ENCODE results near the gene YDJC.
"Not testable (repeated sequence)": the region's sequence is repeated elsewhere in the genome, so short reads cannot be mapped to it uniquely, and the experiment has no call there.

YDJC gene

GRCh38 chr22:21640810-21641209, 11.0 kb upstream of the YDJC start:
- peak overlapping the region; percentile 81; the same call in 1 of the 2 replicates for H3K27ac ChIP-seq
- TF ChIP-seq CTCF (IDR thresholded peaks at IDR 0.05) = no peak
- TF ChIP-seq ZFX (IDR thresholded peaks at IDR 0.05; ENCODE audit: borderline replicate concordance) = no peak

DNA sequence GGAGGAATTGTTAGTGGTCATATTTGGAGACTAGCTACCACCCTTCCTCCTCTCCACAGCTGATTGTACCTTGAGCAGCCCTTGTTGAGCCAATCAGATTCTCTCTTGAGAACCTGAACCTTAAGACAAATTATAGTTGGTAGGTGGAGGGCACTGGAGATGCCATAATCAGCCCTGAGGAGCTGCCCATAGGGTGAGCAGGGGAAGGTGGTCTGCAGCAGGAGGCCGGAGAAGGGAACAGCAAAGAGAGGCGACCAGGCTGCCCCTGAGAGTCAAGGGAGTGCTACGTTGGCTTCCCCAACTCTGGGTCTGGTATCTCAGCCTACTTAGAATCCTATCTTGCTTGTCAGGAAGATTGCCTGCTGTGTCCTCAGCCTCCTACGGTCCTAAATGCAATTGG, 9.5 kb upstream of the YDJC start:
- TF ChIP-seq CTCF (IDR thresholded peaks at IDR 0.05) (no peak), ZFX (IDR thresholded peaks at IDR 0.05; ENCODE audit: borderline replicate concordance) (no peak)
- no peak overlapping the region for H3K27ac ChIP-seq

DNA sequence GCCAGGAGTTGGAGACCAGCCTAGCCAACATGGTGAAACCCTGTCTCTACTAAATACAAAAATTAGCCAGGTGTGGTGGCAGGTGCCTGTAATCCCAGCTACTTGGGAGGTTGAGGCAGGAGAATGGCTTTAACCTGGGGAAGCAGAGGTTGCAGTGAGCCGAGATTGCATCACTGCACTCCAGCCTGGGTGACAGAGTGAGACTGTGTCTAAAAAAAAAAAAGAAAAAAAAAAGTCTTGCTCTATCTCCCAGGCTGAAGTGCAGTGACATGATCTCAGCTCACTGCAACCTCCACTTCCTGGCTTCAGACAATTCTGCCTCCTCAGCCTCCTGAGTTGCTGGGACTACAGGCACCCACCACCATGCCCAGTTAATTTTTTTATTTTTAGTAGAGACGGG, 7.6 kb upstream of the YDJC start:
- not testable (repeated sequence) for H3K27ac ChIP-seq

- H3K27ac ChIP-seq = no peak overlapping the region
- TF ChIP-seq ZFX (IDR thresholded peaks at IDR 0.05; ENCODE audit: borderline replicate concordance) = no peak
- TF ChIP-seq CTCF (IDR thresholded peaks at IDR 0.05) = no peak
Observed at GRCh38 chr22:21636629-21637218, 6.9 kb upstream of the YDJC start.

DNA sequence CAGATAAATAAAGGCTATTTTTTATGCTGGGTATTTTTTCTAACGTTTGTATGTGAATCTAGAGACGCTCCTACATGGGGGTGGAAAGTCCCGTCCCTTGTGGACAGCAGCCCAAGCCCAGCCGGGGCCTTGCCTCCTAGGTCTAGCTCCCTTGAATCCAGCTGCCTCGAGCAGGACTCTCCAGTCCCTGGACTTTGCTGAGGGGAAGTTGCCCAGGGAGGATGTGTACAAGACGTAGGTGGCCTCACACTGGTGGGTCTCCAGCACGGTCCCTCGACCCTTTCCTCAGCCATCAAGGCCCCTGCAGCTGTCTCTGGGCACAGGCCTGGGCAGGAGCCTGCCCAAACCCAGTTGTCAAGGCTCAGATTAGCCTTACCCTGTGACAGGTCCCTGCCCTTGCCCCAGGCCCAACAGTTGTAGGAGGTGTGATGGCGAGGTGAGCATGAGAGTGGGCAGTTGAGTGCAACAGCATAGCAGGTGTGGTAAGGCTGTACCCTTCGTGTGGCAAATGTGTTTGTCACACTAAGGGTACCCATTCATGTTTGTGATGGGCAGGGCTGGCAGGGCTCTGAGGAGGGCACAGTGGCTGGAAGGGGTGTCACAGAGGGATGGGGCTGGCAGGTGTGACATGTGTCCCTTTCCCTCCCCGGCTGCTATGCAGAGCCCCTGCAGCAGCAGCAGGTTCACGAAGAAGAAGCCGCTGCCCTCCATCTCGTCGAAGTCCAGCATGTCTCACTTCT, 6.1 kb upstream of the YDJC start:
- no peak overlapping the region for H3K27ac ChIP-seq
- TF ChIP-seq ZFX (IDR thresholded peaks at IDR 0.05; ENCODE audit: borderline replicate concordance) = no peak
- no peak for TF ChIP-seq CTCF (IDR thresholded peaks at IDR 0.05)

DNA sequence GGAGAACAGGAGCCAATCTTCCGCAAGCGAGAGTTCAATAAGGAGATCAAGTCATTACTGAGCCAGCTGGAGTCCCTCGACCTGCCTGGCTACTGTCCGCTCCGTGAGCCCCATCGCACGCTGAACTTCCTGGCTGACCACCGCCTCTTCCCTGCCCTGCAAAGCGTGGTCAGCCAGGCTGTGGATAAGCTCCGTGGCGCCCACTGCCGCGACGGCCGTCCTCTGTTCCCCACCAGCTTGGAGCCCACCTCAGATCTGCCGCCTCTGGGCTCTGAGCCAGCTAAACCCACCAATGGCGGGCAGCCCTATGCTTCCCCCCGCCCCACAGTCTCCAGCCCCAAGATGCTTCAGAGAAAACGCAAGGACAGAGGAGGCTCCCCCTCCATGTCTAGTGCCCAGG, 5.0 kb upstream of the YDJC start:
- TF ChIP-seq CTCF (IDR thresholded peaks at IDR 0.05) (no peak), ZFX (IDR thresholded peaks at IDR 0.05; ENCODE audit: borderline replicate concordance) (no peak)
- H3K27ac ChIP-seq = no peak overlapping the region

DNA sequence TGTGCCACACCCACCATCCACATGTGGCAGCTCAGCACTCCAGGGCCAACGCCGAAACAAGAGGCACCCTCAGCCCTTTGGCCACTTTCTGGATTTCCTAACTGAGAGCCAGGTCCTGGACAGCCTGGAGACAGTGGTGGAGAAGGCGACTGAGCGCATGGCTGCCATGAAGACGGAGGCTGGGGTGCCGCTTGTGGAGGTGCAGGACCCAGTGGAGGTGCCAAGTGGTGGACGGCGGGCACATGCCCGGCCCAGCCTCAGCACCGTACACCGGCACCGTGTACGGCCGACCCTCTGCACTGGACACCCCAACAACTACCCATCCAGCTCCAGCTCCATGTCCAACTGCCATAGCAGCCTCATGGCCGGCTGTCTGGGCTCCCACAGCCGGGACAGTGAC, 4.3 kb upstream of the YDJC start:
- H3K27ac ChIP-seq = no peak overlapping the region
- TF ChIP-seq CTCF (IDR thresholded peaks at IDR 0.05) (no peak), ZFX (IDR thresholded peaks at IDR 0.05; ENCODE audit: borderline replicate concordance) (no peak)

Data from 22Rv1 (cell line).